ENCODE data around the gene SLC13A2.

DNA sequence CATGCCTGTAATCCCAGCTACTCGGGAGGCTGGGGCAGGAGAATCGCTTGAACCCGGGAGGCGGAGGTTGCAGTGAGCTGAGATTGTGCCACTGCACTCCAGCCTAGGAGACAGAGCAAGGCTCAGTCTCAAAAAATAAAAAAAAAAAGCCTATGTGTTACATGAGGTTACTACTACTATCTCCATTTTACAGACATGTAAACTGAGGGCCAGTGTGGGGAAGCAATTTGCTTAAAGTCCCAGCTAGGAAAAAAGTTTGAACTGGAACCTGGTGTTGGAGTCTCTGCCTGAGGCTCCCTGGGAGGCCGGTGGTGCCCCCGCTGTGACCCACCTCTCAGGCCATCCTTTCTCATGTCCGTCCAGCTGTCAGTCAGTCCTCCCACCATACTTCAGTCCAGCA is 4.5 kb downstream of the SLC13A2 start:
- TF ChIP-seq, protein P1, sequence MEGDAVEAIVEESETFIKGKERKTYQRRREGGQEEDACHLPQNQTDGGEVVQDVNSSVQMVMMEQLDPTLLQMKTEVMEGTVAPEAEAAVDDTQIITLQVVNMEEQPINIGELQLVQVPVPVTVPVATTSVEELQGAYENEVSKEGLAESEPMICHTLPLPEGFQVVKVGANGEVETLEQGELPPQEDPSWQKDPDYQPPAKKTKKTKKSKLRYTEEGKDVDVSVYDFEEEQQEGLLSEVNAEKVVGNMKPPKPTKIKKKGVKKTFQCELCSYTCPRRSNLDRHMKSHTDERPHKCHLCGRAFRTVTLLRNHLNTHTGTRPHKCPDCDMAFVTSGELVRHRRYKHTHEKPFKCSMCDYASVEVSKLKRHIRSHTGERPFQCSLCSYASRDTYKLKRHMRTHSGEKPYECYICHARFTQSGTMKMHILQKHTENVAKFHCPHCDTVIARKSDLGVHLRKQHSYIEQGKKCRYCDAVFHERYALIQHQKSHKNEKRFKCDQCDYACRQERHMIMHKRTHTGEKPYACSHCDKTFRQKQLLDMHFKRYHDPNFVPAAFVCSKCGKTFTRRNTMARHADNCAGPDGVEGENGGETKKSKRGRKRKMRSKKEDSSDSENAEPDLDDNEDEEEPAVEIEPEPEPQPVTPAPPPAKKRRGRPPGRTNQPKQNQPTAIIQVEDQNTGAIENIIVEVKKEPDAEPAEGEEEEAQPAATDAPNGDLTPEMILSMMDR (IDR thresholded peaks at IDR 0.05 in 4 of 5, conservative IDR thresholded peaks at IDR 0.05 in 1 of 5), result no peak
- TF ChIP-seq POLR2A (IDR thresholded peaks at IDR 0.05), result no peak

Measured in gastrocnemius medialis (tissue), 4 donors.